A549 (cell line): ENCODE measurements around the gene USP17L27.
"Not testable (repeated sequence)": the region's sequence is repeated elsewhere in the genome, so short reads cannot be mapped to it uniquely, and the experiment has no call there.

ENCODE experiments used
- EP300 ChIP-seq, 2 experiments: fragments of >200 bp; sonication (Bioruptor Twin); formaldehyde crosslinking; IDR thresholded peaks; 2 replicates in 1 of 2; 3 replicates in 1 of 2; pipeline ENCODE4 v1.6.1; 2016 to 2017
- MAFK ChIP-seq: fragments of 450-650 bp; IDR thresholded peaks from 2 replicates; pipeline ENCODE4 v1.6.1; 2014; ENCODE audit not compliant: partially characterized antibody
- NR3C1 ChIP-seq: fragments of >200 bp; sonication (Bioruptor Twin); formaldehyde crosslinking; IDR thresholded peaks from 3 replicates; pipeline ENCODE4 v1.6.1; 2017
- POLR2A ChIP-seq: IDR thresholded peaks from 2 replicates; pipeline ENCODE4 v1.6.1; 2012; ENCODE audit warnings: mild to moderate bottlenecking, low read length
- RAD21 ChIP-seq, 2 experiments: fragments of >200 bp in 1 of 2; sonication (Bioruptor Twin) in 1 of 2; formaldehyde crosslinking in 1 of 2; IDR thresholded peaks in 1 of 2; conservative IDR thresholded peaks in 1 of 2; 2 replicates in 1 of 2; 3 replicates in 1 of 2; pipeline ENCODE4 v1.6.1; 2012 to 2018; ENCODE audit warnings: inconsistent platforms in 1 of 2
- SMC3 ChIP-seq: fragments of >200 bp; sonication (Bioruptor Twin); formaldehyde crosslinking; IDR thresholded peaks from 3 replicates; pipeline ENCODE4 v1.6.1; 2018; ENCODE audit warnings: inconsistent platforms
- ZSCAN20 ChIP-seq: fragments of 250-450 bp; sonication (Bioruptor Pico); IDR thresholded peaks from 2 replicates; pipeline ENCODE4 v1.8.0; 2022; ENCODE audit warnings: mild to moderate bottlenecking, moderate library complexity
- TF ChIP-seq, protein P1 (sequence below): fragments of >200 bp; sonication (Bioruptor Twin); formaldehyde crosslinking; IDR thresholded peaks from 3 replicates; pipeline ENCODE4 v1.5.1; 2016

GRCh38 chr4:9329611-9330010, 14.3 kb upstream of the USP17L27 start, which contains the start of gene USP17L25:
- not testable (repeated sequence) for TF ChIP-seq SMC3; MAFK; NR3C1; POLR2A; RAD21 (conservative IDR thresholded peaks at IDR 0.05 in 1 of 2, IDR thresholded peaks at IDR 0.05 in 1 of 2); EP300 (IDR thresholded peaks at IDR 0.05); ZSCAN20 (CRISPR knock-in tag)
- TF ChIP-seq, protein P1, sequence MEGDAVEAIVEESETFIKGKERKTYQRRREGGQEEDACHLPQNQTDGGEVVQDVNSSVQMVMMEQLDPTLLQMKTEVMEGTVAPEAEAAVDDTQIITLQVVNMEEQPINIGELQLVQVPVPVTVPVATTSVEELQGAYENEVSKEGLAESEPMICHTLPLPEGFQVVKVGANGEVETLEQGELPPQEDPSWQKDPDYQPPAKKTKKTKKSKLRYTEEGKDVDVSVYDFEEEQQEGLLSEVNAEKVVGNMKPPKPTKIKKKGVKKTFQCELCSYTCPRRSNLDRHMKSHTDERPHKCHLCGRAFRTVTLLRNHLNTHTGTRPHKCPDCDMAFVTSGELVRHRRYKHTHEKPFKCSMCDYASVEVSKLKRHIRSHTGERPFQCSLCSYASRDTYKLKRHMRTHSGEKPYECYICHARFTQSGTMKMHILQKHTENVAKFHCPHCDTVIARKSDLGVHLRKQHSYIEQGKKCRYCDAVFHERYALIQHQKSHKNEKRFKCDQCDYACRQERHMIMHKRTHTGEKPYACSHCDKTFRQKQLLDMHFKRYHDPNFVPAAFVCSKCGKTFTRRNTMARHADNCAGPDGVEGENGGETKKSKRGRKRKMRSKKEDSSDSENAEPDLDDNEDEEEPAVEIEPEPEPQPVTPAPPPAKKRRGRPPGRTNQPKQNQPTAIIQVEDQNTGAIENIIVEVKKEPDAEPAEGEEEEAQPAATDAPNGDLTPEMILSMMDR: not testable (repeated sequence)
